HG03039 (cell line): ENCODE data around the gene SLC35F3.
"Not testable (repeated sequence)": the region's sequence is repeated elsewhere in the genome, so short reads cannot be mapped to it uniquely, and the experiment has no call there.

Experiments used
- ATAC-seq: cut with Tn5 transposase; IDR thresholded peaks from one replicate; pipeline ENCODE4 v1.9.1; 2021; ENCODE audit warnings: mild to moderate bottlenecking, moderate library complexity; ENCODE audit not compliant: unreplicated experiment

The SLC35F3 gene

DNA sequence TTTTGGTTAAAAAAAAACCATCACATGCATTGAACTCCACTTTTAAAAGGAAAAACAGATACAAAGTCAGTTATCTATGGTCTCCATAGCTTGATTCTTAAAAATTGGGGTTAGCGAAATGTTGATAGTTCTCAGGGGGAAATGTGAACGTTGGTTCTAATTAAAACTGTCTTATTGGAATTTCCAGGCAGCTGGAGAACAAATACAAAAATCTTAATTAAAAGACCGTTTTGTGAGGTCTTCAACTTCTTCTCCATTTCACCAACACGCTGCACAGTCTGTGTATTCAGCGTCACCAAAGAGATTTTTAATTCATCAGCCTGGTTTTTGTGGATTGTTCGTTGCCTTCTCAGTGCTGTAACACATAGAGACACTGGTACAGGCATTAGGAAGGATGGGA lies 369.5 kb downstream of the SLC35F3 start:
- no peak for ATAC-seq

DNA sequence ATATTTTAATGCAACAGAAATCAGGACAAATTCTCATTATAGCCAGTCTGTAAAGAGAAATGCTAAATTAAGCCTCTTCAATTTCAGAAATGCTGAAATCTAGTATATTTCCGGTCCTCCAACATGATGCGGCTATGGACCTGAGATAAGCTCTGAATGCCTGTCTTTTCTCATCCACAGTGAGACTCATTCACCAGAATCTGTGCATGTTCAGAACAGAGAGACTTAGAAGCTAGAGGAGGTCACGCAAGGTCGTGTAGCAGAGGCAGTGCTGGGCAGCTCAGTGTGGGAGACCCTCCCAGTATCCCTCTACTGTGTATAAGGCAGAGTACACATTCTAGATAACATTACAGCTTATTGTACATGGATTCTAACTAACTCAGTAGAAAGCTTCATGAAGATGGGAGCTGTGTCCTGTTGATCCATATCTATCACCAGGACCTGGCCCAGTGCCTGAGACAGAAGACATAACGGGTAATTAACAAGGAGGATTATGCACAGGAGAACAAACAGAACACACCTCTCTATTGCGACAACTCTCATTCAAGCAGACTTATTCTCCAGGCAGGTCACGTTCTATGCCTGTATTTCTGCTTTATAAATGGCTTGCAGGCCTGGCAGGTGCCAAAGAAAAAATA lies 371.8 kb downstream of the SLC35F3 start:
- ATAC-seq = no peak

GRCh38 chr1:234277161-234277868 lies 372.8 kb downstream of the SLC35F3 start:
- no peak for ATAC-seq

GRCh38 chr1:234279021-234279420 lies 374.5 kb downstream of the SLC35F3 start:
- ATAC-seq = no peak

GRCh38 chr1:234280500-234280899 lies 376.0 kb downstream of the SLC35F3 start:
- ATAC-seq = no peak

- ATAC-seq = no peak
Measured at GRCh38 chr1:234281826-234282489, 377.5 kb downstream of the SLC35F3 start.

DNA sequence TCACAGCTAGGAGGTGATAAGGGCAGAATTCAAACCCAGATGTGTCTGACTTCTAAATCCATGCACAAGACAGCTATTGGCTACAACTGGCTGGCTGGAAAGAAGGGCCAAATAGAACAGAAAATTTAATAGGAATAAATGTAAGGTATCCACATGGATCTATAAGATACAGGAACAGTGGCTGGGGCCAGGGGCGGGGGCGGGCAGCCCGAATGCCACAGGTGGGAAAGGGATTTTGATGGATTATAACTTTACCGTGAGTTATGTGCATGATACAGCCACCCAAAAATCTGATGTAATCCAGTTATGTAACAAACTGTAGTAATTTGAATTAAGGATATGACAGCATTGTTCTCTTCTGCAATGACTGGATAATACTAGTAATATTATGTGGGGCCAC lies 381.7 kb downstream of the SLC35F3 start:
- ATAC-seq = no peak

DNA sequence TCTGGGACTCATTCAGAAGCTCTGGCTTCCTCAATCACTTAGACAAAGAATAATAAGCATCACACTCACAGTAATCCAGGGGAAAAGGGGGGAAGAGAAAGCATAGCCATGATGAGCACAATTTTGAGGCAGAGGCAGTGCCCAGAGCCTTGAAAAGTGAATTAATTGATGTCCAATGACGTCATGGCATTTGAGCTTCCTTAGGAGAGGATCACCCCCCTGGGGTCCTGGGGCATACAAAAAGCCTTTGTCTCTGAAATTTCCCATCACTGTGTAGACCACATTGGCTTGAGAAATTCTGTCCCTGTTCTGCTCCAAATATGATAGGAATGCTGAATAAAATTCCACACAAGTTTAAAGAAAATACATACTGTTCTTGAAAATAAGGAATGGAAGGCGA lies 384.5 kb downstream of the SLC35F3 start:
- no peak for ATAC-seq

DNA sequence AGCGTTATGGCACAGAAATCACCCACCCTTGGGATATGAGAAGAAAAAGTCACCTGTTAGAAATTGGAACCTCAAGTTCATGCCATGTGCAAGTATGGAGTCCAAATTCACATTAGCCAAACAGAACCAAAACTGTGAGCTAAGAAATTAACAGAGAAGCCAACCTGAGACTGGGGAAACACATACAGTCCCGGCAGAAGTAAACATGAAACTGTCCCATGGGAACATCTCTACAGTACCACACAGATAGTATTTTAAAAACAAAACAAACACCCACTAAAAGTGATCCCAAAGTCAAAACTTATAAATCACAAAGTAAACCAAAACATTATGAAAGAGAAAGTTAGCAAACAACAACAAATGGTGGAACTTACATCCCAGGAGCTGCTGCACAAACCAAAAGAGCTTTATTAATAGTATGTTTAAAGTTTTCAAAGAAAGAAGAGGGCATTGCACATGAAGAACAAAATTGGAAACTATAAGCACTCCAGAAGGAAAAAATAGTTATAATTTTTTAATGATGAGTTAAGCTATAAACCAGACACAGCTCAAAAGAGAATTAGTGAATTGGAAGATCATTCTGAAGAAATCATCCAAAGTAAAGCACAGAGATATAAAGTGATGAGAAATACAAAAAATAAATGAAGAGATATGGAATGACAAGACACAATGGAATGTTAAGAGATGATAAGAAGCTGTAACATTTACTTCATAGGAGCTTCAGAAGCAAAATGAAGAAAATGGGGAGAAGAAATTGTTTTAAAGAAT lies 385.2 kb downstream of the SLC35F3 start:
- ATAC-seq = no peak

GRCh38 chr1:234292011-234292410 lies 387.5 kb downstream of the SLC35F3 start:
- ATAC-seq = no peak

GRCh38 chr1:234292548-234292947 lies 388.1 kb downstream of the SLC35F3 start:
- no peak for ATAC-seq

GRCh38 chr1:234294109-234294817 lies 389.8 kb downstream of the SLC35F3 start:
- ATAC-seq = no peak

- no peak for ATAC-seq
Measured at GRCh38 chr1:234295068-234295467, 390.6 kb downstream of the SLC35F3 start.

- ATAC-seq = no peak
Measured at GRCh38 chr1:234295626-234296025, 391.1 kb downstream of the SLC35F3 start.

GRCh38 chr1:234296496-234296895 lies 392.0 kb downstream of the SLC35F3 start:
- ATAC-seq = no peak

GRCh38 chr1:234297668-234298067 lies 393.2 kb downstream of the SLC35F3 start:
- no peak for ATAC-seq

GRCh38 chr1:234300096-234300495 lies 395.6 kb downstream of the SLC35F3 start:
- no peak for ATAC-seq

- ATAC-seq = not testable (repeated sequence)
Measured at GRCh38 chr1:234301663-234302062, 397.2 kb downstream of the SLC35F3 start.

- no peak for ATAC-seq
Measured at GRCh38 chr1:234302354-234302962, 398.0 kb downstream of the SLC35F3 start.

DNA sequence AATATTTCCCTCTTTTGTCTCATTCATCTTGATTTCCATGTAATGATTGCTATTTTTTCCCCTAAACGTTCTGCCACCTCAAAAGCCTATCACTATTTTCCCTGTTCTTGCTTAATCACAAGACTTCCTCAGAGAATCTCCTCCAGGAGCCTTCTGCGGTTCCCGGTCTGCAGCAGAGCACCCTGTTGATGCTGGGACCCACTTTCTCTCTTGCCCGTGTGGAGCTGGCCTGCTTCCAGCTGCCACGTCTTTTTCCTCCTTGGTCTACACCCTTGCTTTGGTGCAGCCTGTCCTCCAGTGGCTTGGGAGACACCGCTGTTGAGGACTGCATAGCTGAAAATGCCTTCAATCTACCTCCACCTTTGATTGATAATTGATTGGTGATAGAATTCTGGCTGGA lies 398.8 kb downstream of the SLC35F3 start:
- ATAC-seq = no peak
